Left ventricle myocardium inferior (tissue), 1 donor: ENCODE results near the gene CCDC146. TPM values are rescaled to one million over a fixed set of nuclear protein-coding genes. Genes with fewer than 3 reads are reported as not detected.

Experiments used
- DNase-seq: peaks from one replicate; pipeline ENCODE4 v3.0.0-alpha.2; 2020
- H3K27ac ChIP-seq: fragments of 200-600 bp; replicated peaks from 2 replicates; pipeline ENCODE4 v1.8.0; 2021
- H3K27me3 ChIP-seq: fragments of 200-600 bp; 2 replicates; pipeline ENCODE4 v1.8.0; 2021; ENCODE audit warnings: low read depth
- H3K36me3 ChIP-seq: fragments of 200-600 bp; 2 replicates; pipeline ENCODE4 v1.8.0; 2021
- H3K4me1 ChIP-seq: fragments of 200-600 bp; 2 replicates; pipeline ENCODE4 v1.8.0; 2021
- H3K4me3 ChIP-seq: fragments of 200-600 bp; 2 replicates; pipeline ENCODE4 v1.8.0; 2021; ENCODE audit warnings: mild to moderate bottlenecking, moderate library complexity
- H3K9me3 ChIP-seq: fragments of 200-600 bp; replicated peaks from 2 replicates; pipeline ENCODE4 v1.8.0; 2021
- CTCF ChIP-seq: fragments of 200-600 bp; IDR thresholded peaks from 2 replicates; pipeline ENCODE4 v1.8.0; 2021; ENCODE audit warnings: antibody characterized with exemption, mild to moderate bottlenecking, borderline replicate concordance
- intact Hi-C: fragments of 100-400 bp; cut with micrococcal nuclease; formaldehyde crosslinking; loops from one replicate; pipeline ENCODE4 v1.11.0; 2022
- total RNA-seq: library from RNA; stranded (reverse); fragmentation: NEBNext Ultra II Directional; extraction: Animal tissue kit (Norgen Biotek cat#: 25700); gene quantifications from one replicate; pipeline ENCODE4 v1.2.1, GENCODE V29; 2021
- donor health status: DM: no; HTN: yes; CAD: no; lungs with severe emphysema.

Gene CCDC146
- total RNA-seq, 1 donor from 2014 or later: 4.7 TPM

GRCh38 chr7:77337456-77337990 lies 215.1 kb downstream of the CCDC146 start:
- no peak for DNase-seq
- intact Hi-C loops: no loop called here
- peak overlapping the region; percentile 77 for H3K27ac ChIP-seq

GRCh38 chr7:77338260-77338659 lies 215.8 kb downstream of the CCDC146 start:
- Histone ChIP-seq H3K27me3 (no peaks in the 10 kb centered on the region), H3K4me1 (peaks cover 21% of the 10 kb centered on the region), H3K9me3 (no peaks in the 10 kb centered on the region), H3K36me3 (no peaks in the 10 kb centered on the region), H3K4me3 (no peak overlapping the region), H3K27ac (peak overlapping the region; percentile 77)
- no peak for DNase-seq
- intact Hi-C loops: no loop called here
- TF ChIP-seq CTCF: no peak

More at GRCh38 chr7:77337456-77337990, 215.1 kb downstream of the CCDC146 start:
- Histone ChIP-seq H3K9me3 (no peaks in the 10 kb centered on the region), H3K4me1 (peaks cover 21% of the 10 kb centered on the region), H3K4me3 (no peak overlapping the region), H3K36me3 (no peaks in the 10 kb centered on the region), H3K27me3 (no peaks in the 10 kb centered on the region)
- no peak for TF ChIP-seq CTCF

- Histone ChIP-seq H3K4me3 (no peak overlapping the region), H3K9me3 (no peaks in the 10 kb centered on the region), H3K27me3 (no peaks in the 10 kb centered on the region), H3K4me1 (peaks cover 21% of the 10 kb centered on the region), H3K27ac (peak overlapping the region; percentile 77), H3K36me3 (no peaks in the 10 kb centered on the region)
- no peak for TF ChIP-seq CTCF
- no peak for DNase-seq
- intact Hi-C loops: no loop called here
Measured at GRCh38 chr7:77338883-77339629, 216.6 kb downstream of the CCDC146 start.

- DNase-seq: no peak
- no peaks in the 10 kb centered on the region for H3K27me3 ChIP-seq
- H3K36me3 ChIP-seq: no peaks in the 10 kb centered on the region
- H3K27ac ChIP-seq: no peak overlapping the region
- no peaks in the 10 kb centered on the region for H3K9me3 ChIP-seq
- peaks cover 21% of the 10 kb centered on the region for H3K4me1 ChIP-seq
- no peak for TF ChIP-seq CTCF
- no peak overlapping the region for H3K4me3 ChIP-seq
- intact Hi-C loops: no loop called here
Measured at GRCh38 chr7:77339726-77340125, 217.3 kb downstream of the CCDC146 start.

Other genes with a start within 250 kb of the CCDC146 start
- not detected for gene SPDYE17, start 90.3 kb upstream of the CCDC146 start, total RNA-seq
- not detected for gene SPDYE18, start 60.1 kb upstream of the CCDC146 start, total RNA-seq
- 10.6 TPM for gene FGL2, start 77.2 kb downstream of the CCDC146 start, total RNA-seq